GM19023 (cell line): ENCODE measurements around the gene FAM163B.

Source experiments
- ATAC-seq: cut with Tn5 transposase; IDR thresholded peaks from one replicate; pipeline ENCODE4 v1.9.1; 2021; ENCODE audit warnings: mild to moderate bottlenecking, moderate library complexity; ENCODE audit not compliant: unreplicated experiment

Gene FAM163B

DNA sequence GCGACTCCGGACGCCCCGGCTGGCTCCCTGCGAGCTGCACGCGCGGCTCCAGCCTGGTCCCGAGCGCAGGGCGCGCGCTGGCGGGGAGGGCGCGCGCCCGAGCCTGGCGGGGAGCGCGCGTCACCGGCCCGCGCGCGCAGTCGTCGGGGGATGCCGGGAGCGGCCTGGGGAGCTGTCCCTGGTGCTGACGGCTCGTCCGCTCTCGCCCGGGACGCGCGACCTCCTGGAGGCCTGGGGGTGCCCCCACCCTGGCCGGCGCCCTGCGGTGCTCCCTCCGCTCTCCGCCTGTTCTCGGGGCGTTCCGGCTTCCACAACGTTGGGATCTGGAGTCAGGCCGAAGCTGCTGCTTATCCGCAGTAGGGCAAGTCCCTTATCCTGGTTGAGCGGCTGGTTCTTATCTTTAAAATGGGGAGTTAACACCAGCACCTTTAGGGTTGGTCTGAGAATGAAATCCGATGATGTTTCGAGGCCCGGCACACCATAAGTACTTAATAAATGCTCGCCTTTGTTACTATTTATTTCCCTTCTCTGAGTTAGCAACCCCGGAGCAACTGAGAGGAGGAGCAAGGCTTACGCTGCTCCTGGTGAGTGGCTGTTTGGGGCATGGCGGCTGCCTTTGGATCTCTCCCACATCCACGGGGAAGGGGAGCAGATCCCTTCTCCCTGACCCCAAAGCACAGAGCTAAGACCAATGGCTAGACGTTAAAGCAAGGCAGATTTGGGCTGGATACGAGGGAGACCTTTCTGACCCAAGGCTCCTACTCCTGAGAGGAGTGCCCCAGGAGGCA is at the start of gene FAM163B:
Gene FAM163B (minus strand): TSS at position 79 of the 788 bp plus-strand sequence. CDS start 29,166 bp downstream, outside the sequence.
- no peak for ATAC-seq

DNA sequence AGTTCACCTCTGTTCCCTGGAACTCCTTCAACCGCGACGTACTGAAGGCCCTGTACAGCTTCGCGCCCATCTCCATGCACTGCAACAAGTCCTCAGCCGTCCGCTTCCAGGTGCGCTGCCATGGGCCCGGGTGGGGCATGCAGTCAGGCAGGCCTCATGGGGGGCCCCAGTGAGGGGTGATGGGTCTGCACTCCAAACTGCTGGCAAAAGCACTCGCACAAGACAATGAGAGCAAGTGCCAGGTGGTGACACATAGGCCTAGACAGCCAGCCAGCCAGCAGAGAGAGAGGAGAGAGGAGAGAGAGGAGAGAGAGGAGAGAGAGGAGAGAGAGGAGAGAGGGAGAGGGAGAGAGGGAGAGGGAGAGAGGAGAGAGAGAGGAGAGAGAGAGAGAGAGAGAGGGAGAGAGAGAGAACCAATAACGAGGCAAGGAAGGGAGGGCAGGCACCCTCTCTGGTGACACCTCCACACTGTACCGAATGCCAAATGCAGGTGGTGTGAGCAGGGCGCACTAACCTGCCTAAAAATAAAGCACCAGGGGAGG is 48.0 kb upstream of the FAM163B start:
- ATAC-seq: no peak

DNA sequence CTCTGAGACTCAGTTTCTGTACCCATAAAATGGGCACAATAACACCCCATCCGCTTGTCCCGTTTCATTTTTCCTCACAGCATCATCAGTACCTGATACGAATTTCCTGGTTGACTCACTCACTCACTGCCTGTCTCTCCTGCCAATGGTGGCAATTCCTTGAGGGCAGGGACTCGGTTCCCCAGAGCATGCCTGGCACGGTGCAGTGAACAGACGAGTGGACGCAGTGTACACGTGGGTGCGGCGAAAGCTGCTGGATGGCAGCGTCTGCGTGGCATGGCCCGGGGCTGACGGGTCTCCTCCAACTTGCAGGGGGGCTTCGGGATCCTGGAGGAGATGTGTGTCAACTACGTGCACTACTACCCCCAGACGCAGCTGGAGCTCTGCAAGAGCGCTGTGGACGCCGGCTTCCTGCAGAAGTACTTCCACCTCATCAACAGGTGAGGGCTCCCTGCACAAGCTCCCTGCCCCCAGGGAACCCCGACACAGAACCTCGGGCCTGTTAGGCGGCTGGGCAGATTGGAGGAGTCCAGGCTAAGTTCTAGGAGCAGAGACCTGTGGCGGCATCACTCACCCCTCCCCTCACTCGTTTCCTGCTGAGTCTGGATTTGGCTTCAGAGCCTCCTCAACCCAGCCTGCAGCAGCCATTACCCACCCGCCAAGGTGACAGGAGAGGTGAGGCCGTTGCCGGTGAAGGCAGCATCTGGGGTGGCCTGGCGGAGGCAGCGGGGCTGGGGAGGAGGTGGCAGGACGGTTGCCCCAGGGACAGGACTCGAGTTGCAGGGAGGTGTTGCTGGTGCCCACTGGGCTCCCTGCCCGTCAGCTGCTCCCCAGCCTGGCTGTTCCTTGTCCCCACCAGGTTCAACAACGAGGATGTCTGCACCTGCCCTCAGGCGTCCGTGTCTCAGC is 47.3 kb upstream of the FAM163B start:
- no peak for ATAC-seq

DNA sequence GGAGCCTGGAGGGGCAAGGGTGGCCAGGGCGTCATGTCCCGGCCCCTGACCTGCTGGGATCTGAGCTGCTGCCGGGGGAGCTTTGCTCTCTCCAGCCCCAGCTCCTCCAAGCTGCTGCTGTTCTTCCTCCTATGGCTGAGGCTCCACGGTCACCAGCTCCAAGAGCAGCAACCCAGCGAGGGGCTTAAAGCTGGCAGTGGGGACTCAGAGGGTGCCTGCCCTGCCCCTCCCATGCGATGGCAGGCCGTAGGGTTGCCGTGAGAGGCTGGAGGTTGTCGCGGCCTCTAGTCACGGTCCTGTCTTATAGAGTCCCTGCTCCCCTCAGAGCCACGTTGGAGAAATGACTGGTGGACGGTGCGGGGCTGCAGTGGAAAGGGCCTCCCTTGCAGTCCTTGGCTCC is 46.5 kb upstream of the FAM163B start:
- ATAC-seq: no peak

DNA sequence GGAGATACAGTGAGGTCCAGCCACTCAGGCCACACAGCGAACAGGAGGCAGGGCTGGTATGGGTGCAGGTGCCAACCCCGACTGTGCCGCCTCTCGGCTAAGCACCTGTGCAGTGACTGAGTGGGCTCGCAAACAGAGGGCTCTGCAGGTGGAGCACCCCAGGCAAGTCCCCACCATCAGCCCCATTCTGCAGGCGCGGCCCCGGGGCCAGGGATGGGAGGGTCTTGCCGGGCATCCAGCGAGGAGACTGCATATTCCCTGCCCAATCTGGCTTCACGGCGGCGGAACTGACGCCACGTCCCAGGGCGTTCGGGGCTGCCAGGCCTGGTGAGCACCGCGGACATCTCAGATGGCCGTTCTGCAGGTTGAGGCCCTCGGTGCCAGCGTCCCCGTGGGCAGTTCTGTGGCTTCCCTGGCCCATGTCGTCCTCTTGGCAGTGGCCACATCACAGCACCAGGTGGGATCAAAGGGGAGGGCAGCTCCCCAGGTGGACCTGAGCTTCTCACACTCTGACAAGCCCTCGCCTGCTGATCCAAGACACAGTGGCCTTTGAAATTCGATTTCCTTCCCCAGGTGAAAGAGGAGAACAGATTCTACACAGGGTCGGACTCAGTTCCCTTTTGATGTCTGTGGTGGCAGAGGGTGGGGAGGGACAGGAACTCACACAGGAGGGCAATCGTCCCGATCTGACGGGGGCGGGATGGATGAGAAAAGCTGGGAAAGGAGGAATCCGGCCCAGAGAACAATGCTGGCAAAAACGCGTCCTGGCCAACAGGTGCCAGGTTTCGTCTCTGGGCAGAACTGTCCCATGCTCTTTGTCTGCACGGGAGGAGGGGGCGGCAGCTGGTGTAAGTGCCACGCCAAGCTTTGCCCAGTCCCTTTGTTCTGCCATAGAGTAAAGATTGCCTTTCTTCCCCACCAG is 45.8 kb upstream of the FAM163B start:
- no peak for ATAC-seq

DNA sequence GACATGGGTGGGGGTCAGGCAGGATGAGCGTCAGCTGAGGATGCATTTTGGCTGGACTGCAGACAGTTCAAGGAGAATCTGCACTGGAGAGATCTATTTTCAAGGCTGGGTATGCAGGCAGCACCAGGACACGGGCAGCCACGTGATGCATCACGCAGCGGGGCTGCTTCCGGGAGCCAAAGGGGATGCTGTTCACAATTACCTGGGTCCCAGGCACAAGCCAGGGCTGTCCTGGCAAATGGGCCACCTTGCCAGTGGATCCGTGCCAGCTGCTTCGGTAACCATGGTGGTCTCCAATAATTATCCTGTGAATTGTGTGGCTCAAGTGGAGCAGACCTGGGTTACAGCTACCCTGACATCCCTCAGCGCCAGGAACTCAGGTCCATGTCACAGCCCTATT is 44.4 kb upstream of the FAM163B start:
- ATAC-seq: no peak

DNA sequence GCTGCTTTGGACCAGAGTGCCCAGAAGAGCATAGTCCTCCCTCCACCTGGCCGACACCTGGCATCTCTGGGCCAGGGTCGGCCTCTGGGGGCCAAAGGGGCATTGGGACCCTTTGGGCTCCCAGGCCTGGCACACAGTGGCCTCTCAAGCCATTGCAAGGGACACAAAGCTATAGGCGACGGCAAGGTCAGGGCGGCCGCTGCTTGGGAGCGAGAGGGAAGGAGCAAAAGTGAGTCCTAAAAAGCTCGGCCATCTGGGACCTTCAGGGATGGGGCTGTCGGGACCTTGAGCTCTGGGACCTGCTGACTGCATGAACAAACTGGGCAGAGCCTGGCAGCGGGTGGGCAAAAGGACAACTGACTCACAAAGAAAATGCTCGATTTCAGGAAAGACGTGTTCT is 40.8 kb upstream of the FAM163B start:
- ATAC-seq: no peak

DNA sequence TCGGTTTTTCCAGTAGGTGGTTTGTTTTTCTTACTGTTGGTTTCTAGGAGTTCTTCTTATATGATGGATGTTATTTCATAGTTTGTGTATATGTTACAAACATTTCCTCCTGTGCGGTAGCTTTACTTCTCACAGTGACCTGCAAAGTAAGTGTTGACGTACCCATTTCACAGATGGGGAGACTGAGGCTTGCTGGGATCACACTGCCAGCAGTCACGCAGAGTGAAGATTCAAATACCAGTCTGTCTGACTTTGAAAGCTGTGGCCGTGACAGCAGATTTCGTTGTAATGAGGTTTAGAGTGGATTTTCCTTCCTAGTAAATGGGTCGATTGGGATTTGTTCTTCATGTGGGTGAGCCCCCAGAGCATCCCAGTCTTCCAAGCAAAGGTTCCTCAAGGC is 40.0 kb upstream of the FAM163B start:
- no peak for ATAC-seq

DNA sequence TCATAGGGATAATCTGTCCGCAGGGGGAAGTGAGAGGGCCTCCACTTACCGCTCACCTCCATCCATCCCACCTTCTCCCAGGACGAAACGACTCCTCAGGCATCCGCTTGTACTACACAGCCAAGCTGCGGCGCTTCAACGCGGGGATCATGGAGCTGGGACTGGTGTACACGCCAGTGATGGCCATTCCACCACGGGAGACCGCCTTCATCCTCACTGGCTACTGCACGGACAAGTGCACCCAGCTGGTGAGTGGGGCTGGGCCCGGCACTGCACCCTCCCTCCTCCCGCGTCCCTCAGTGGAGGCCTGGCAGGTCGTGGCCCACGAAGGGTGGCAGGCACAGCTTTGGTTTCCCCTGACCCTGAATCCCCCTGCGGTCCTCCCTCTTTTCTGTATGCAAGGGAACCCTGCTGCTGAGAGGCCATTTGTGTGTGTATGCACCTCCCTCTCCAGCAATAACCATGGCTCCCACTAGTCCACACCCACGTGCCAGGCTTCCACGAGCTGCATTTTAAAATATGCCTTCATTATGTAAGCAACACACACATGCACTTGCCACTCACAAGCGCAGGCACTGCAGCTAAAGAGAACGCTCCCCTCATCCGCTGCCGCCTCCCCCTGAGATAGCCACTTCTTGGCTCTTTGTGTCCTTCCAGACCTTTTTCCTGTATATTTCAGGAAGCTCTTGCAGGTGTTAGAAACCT is 38.7 kb upstream of the FAM163B start:
- ATAC-seq: no peak

DNA sequence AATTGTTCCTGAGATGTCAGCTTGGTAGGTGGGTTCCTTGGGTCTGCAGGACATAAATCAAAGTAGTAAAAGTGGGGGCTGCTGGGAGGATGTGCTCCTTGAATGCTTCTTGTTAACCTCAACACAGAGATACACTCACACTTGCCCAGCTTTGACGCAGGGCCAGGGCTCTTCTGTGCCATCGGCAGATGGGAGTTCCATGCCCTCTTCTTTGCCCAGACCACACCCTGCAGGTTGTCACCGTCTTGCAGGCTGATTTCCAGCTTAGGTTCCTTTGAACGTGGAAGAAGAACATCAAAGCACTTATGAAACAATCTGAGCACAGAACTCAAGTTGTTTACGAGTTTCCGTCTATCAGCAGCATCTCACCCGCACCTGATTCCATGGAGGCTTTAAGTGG is 38.0 kb upstream of the FAM163B start:
- ATAC-seq: no peak

DNA sequence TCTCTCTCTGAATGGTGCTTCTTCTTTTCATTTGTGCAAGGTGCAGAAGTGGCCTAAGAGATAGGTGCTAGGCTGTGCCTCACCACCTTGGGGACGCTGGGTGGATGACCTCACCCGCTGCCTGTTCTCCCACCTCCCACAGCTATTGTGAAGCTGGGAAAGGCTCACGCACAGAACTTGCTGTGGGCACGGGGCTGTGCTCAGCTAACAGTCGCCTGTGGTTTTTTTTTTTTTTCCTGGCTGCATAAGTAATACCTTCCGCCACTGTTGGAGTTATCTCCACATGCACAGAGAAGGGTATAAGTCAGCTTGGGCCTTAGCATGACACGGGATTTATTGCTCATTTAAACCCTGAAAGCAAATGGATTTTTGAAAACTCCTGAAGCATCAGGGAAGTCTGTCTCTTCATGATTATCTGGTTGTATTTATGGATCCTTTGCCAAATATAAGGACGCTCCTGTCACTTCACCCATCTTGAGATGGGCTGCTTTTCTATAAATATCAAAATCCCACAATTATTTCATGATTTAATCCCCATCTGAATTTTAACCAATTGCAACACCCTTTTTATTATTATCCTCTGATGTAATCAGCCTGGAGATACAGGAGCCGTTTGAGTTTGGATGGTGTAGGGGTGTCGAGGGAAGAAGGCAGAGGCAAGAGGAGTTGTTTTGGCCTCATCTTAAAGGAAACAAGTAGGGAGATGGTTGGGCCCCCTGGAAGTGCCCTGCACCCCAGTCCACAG is 36.0 kb upstream of the FAM163B start:
- no peak for ATAC-seq

DNA sequence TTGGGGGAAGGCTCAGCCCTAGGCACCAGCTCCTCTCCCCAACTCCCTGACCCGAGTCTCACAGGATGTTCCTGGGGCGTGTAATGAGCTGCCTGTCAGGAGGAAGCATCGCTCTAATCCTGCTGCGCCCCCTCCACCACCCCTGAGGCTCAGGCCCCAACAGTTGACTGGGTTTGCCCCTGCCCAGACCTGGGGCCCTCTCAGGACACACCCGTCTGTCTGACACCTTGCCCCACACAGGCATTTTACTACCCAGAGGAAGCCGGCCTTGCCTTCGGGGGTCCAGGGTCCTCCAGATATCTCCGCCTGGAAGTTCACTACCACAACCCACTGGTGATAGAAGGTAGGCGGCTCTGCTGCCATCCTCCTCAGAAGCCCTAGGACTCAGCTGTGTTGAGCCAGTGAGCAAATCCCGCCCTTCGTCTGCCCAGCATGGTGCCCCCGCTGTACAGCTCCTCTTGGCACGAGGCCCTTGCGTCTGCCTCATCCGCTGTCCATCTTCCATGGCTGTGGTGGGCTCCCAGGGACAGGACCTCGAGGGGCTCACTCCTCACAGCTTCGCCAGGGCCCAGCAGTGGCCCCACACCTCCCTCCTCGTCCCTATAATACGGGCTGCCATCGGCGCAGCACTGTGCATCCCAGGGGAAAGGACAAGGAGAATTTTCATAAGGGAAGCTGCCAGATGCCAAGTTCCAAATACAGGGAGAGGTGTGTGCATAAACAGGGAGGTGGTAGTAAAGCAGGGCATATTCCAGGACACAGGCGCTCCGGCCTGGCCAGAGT is 35.0 kb upstream of the FAM163B start:
- no peak for ATAC-seq

DNA sequence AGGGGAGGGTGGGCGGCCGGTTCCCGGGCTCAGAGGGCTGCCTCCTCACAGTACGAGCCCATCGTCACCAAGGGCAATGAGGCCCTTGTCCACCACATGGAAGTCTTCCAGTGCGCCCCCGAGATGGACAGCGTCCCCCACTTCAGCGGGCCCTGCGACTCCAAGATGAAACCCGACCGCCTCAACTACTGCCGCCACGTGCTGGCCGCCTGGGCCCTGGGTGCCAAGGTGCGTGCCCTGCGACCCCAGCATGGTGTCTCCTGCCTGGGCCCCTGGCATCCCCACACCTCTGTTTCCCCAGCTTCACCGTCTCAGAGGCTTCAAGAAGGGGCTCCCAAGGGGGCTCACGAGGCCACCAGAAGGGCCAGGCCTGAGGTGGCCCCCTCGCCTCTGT is 34.2 kb upstream of the FAM163B start:
- no peak for ATAC-seq

DNA sequence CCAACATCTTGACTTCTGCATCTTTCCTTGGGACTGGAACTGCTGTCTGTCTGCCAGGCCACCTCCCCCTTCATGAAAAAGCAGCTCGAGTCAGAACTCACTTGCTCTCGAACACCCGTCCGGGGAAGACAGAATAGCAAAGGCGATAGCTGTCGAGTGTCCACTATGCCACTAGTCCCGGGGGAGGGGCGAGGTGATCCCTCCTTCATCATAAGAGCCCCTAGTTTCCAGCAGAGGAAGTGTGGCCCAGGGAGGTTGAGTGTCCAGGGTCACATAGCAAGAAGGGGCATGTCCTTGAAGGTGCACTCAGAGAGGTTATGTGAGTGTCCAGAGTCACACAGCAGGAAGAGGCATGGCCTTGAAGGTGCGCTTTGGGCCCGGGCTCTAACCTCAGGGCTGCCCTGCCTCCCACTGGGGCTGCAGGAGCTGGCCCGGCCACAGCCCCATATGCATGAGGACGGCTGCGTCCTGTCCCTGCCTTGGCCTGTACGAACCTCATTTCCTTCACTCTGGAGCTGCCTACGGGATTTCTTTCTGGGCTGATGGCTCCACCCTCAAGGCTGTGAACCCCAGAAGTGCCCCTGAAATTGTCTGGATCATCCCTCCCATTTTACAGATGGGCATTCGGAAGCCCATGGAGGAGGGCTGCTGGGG is 33.6 kb upstream of the FAM163B start:
- ATAC-seq: no peak

DNA sequence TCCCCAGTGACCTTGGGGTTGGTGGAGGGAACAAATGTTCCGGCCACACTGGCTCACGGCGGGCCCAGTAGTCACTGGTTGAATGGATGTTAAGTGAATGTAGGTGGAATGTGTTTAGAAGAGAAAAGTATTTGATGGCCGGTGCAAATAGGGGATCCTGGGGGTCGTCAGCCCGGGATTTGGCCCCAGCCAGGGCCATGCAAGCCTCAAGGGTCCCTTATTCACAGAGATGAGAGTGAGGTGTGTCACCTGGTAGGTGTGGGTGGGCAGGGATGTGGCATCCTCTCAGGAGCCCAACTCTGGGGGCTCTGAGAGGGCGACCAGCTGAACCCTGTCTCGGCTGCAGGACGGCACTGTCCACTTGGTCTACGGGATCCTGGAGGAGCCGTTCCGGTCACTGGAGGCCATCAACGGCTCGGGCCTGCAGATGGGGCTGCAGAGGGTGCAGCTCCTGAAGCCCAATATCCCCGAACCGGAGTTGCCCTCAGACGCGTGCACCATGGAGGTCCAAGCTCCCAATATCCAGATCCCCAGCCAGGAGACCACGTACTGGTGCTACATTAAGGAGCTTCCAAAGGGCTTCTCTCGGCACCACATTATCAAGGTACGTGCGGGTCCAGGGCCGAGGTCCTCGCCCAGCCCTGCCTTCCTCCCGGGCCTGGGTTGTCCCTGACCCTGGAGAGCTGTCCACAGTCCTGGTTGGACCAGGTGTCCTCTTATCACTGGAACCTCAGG is 32.8 kb upstream of the FAM163B start:
- no peak for ATAC-seq

DNA sequence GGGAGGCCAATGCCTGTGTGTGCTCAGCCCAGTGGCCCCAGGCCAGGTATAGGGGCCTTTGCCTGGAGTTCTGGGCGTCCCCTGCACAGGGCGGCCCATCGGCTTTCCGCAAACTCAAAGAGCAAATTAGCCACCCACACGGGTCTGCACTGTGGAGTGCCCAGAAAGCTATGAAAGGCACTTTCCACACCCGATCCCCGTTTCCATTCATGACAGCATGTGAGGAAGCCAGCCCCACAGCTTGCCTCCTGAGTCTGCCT is 32.1 kb upstream of the FAM163B start:
- no peak for ATAC-seq

DNA sequence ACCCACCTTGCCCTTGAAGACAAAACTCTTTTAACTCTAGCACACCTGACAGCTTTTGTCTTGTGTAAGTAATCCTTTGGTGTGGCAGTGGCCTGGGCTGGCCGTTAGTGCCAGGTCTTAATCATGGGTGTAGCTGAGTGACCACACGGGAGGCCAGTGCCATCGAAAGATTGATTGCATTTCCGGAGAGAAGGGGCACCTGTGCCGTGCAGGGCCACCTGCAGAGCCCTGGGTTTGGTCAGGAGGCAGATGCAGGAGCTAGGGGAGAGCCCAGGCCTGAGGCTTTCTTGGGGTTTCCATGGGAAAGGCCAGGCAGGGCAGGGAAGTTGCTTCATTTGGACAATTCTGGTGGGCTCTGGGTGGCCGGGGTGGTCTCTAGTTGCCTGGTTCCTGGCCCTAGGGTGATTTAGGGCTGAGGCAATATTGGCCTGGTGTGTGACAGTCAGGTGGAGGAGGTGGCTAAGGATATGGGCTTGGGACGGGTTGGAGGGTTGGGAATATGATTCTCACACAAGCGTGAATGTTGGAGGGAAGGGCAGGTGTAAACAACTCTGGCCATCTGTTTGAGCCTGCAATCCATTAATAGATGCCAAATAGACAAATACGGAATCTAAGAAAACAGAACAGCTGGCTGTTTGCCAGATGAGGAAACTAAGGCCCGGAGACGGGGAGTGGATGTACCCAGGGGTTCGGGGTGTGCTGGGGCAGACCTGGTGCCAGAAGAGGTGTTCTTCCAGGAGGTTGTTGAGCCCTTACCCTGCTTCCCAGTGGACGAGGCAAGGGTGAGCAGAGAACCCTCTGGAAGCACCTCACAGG is 31.6 kb upstream of the FAM163B start:
- no peak for ATAC-seq
